Pulmonary artery endothelial cell (primary cell): ENCODE measurements around the gene XPR1. TPM values are rescaled to one million over a fixed set of nuclear protein-coding genes. Genes with fewer than 3 reads are reported as not detected.

Experiments
- DNase-seq: peaks from one replicate; pipeline ENCODE4 v3.0.0-alpha.2; 2011; ENCODE audit warnings: low read depth, low spot score
- total RNA-seq: library from RNA; depleted of rRNA; stranded (reverse); fragments of >200 nt; gene quantifications from 2 replicates; pipeline ENCODE4 v1.2.3, GENCODE V29; 2014

Gene XPR1
- total RNA-seq, 1 donor from 2014 or later: 35.5 TPM

DNA sequence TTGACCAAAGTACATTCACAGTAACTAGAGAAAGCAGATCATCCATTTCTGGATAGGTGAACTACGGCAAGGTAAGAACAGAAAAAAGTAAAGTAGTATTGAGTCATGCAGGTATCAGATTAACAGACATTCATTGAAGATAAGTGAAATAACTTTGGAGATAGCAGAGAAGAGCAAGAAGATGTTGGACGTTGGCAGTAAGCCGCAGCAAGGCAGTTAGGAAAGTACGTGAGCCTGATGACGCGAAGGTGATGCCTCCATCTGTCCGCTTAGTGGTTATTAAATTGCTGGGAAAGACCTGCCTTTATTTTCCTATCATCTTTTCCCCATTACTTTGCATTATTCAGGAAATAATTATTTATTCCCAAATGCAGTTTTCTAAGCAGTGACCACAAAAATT lies 256.0 kb downstream of the XPR1 start:
- no peak for DNase-seq

GRCh38 chr1:180888870-180889269 lies 257.0 kb downstream of the XPR1 start:
- no peak for DNase-seq

DNA sequence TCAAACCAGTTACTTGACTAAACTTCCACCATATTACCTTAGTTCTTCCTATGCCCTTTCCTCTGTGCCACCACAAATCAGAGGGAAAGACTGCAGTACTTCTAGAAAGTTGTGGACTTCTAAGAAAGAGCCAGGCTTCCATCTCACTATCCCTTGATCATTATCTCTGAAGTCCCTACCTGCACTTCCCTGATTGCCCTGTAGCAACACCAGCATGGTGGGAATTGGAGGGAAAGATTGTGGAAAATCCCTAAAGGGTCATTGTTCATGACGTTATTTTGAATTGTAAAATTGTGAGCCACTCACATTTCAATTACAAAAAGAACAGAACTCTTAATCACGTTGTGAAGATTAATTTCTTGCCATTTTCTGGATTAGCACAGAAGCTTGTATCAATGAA lies 257.5 kb downstream of the XPR1 start:
- DNase-seq: no peak

- no peak for DNase-seq
These were observed 260.4 kb downstream of the XPR1 start for GRCh38 chr1:180892272-180892671.

- no peak for DNase-seq
These were observed 260.9 kb downstream of the XPR1 start for GRCh38 chr1:180892675-180893074.

DNA sequence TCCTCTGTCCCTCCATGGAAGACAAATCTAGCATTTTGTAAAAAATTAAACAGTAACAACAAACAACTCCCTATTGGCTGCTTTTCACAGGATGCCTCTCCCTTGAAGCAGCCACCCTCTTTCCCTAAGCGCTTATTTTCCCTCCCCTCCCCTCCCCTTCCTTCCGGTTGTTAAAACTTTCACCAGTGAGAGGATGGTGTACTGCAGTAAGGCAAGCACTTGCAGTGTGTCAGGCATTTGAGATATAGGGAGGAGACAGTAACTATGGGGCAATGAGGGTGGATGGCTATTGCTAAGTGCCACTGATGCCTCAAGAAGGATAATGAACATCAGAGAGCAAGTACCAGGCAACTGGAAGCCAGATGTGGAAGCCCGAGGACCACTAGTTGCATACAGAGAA lies 261.8 kb downstream of the XPR1 start:
- no peak for DNase-seq

DNA sequence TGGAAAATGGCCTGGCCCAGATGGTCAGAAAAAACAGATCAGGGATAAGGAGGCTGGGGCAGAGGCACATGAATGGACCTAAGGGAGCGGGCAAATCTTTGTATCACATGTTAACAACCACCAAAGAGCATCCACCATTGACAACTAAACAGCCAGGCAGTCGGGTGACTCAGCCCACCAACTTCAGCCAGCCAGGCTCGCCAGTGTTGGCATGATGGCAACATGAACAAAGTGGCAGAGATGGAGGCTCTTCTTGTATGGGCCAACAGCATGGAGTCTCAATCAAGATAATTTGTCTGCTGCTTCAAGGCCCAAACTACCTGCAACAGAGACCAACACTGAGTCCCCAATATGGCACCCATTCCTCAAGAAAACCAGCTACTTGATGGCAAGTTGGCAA lies 264.3 kb downstream of the XPR1 start:
- no peak for DNase-seq

GRCh38 chr1:180898441-180899219 lies 266.8 kb downstream of the XPR1 start:
- no peak for DNase-seq

DNA sequence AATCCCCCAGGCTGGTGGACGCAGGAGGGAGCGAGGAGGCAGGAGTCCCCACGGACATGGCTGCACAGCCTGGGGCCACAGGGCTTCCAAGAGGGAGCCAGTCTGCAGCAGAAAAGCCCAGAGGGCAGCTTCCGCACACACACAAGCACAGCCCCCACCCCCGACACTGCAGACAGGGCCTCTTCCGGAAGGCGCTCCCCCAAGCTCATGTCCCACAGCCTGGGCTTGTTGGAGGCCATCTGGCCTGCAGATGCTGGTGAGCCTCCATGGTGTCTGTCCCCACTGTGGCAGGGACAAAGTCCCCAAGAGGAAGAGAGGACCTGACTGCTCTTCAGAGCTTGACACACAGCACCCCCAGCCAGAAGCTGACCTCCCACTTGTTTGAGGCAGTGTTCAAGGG lies 267.4 kb downstream of the XPR1 start:
- no peak for DNase-seq

- no peak for DNase-seq
These were observed 269.5 kb downstream of the XPR1 start for GRCh38 chr1:180901076-180901990.

GRCh38 chr1:180902541-180902940 lies 270.7 kb downstream of the XPR1 start:
- DNase-seq: no peak

- DNase-seq: no peak
These were observed 274.1 kb downstream of the XPR1 start for GRCh38 chr1:180905927-180906326.

DNA sequence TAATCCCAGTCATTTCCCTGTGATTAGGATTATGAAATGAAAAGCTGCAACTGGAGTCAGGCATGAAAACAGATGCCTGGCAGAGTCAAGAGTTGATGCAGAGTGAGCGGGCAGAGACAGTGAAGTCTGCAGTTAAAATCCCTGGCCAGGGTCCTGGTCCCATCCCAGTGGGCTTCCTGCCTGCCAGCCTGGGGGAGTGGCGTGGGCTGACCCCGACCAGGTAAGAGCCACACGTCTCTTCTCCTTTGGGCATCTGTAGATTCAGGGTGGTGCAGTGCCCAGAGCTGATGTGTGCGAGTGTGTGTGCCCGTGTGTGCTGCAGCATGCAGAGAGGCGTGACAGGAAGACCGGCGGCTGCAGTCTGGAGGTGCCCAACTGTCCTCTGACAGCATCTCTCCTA lies 274.7 kb downstream of the XPR1 start:
- no peak for DNase-seq

- no peak for DNase-seq
These were observed 275.7 kb downstream of the XPR1 start for GRCh38 chr1:180907313-180908055.

DNA sequence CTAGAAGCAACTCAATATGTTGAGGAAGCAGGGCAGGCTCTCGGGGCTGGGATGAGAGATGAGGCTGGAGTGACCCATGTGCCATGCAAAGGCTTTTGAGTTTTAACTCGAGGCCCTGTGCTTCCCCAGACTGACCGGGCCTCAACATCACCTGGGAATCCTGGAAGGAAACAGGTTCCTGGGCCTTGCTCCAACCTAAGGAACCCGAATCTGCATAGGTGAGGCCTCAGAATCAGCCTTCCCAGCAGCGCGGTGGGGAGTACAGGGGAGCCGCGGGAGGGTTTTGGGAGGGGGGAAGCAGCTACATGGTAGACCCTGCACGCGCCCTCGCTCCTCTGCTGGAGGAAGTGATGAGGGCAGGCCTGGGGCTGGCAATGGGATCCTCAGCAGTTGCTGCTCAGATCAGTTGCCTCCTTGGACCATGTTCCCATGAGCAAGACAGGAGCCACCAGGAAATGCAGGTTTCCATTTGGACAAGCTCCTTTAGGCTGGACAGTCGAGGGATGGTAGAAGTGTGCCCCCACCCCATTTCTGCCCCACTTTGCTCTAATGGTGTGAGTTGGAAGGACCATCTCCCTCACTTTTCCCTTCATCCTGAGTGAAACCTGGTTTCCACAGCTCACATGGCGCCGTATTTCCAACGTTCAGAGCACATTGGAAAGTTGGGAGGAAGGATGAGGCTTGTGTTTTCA lies 276.4 kb downstream of the XPR1 start:
- DNase-seq: no peak

DNA sequence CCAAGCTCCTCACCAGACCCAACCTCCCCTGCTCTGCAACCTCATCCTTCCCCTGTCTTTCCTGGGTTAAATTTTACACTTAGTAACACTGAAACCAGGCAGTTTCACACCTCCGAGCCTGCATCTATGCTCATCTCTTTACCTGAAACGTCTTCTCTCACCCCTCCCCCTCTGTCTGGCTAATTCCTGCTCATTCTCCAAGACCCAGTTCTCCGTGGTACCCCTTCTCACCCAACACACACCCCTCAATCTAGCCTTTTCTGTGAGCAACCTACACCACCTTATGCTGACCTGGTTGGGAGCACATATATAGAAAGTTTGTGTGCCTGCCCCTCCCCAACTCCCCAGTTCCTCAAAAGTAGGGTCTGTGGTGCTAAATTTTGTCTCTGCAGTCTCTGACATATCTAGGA lies 277.2 kb downstream of the XPR1 start:
- DNase-seq: no peak

DNA sequence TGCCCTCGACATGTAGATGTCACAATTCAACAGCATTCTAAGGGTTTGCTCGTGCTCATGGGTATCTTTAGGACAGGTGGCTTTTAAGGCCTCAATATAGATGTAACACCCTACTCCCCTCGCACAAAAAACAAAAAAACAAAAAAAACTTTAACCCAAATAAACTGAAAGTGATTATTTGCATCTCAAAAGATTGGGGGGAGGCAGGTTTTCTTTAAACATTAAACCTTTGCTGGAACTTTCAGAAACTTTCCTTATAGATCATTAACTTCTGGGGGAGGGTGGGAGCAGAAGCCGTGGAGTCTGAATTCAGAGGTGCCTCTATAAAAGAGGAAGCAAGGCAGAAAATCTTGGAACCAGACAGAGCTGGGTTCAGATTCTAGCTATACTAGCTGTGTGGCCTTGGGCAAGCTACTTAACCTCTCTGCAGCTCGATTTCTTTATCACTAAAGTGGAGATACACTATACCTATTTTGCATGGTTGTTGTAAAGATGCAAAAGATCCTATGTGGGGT lies 277.7 kb downstream of the XPR1 start:
- no peak for DNase-seq

GRCh38 chr1:180911640-180912191 lies 279.9 kb downstream of the XPR1 start:
- DNase-seq: no peak

DNA sequence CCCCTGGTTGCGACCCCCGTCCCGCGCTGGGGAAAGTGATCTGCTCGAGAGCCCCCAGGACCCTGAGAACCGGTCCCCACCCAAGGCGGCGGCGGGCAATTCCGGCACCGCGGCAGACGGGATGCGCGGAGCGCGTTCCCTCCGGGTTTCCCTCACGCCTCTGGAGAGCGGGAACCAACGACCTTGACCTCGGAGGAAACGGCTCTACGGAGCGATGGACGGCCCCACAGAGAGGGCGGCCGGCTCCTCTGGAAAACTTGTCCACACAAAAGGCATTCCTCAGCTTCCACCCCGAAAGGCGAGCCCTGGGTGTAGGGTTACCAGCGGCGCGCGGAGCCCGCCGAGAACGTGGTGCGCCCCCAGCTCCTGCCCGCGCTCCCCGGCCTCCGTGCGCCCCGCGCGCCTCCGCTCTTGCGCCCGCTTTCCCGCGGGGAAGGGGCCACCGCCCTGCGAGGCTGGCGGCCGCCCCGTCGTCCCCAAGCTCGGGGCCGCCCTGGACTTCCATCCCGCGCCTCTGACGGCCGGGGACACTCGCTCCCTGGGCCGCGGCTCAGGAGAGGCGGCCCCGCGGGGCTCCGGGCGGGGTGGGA lies 280.5 kb downstream of the XPR1 start:
- DNase-seq: no peak

GRCh38 chr1:180912801-180913565 lies 281.2 kb downstream of the XPR1 start, which contains the start of gene KIAA1614:
KIAA1614 (plus strand) TSS chr1:180912897; CDS start chr1:180913244, 347 bp downstream.
- DNase-seq: no peak
